Heart left ventricle (tissue), 13 donors: ENCODE data around the gene TSPAN12.
"Not testable (repeated sequence)": the region's sequence is repeated elsewhere in the genome, so short reads cannot be mapped to it uniquely, and the experiment has no call there.

Experiments used
- CTCF ChIP-seq, 12 donors: fragments of 200-600 bp; sonication (generic) in 4 of 12; IDR thresholded peaks; one replicate each; pipeline versions ENCODE4 v1.5.0 to v1.8.0; 2018 to 2022; ENCODE audit warnings: antibody characterized with exemption in 12 of 12, mild to moderate bottlenecking in 5 of 12
- POLR2A ChIP-seq, 2 donors: fragments of 450-650 bp; IDR thresholded peaks; one replicate each; pipeline ENCODE4 v1.6.1; 2017; ENCODE audit warnings: antibody characterized with exemption in 2 of 2, mild to moderate bottlenecking in 2 of 2, moderate library complexity in 2 of 2
- donor health status: ischemic (EF 13 %, LVEDD 7.1; RV severe dilation, severe dysfunction).
- donor health status: DM: no; HTN: yes; CAD: no.
- donor health status: DM: no; HTN: no; CAD: no.
- donor health status: ischemic (EF 25% LVEDD 6.9; RV normal size, moderate dysfunction).
- donor health status: ischemic (EF 25% LVEDD 5.7; RV mildly dilated, moderate dysfunction).
- donor health status: ischemic (EF 35%, LVEDD 5.7; RV mildly dilated, moderate dysfunction).
- donor health status: nonischemic (EF 11% LVEDD 7.7; RV severe dilation, severe dysfunction).
- donor health status: DM: yes; HTN: yes; CAD: no.
- donor health status: PGD.
- donor health status: ischemic (EF 29% LVEDD 5.4; RV normal size, mild dysfunction).
- donor health status: nonischemic (EF 23%, LVEDD 6.1; RV moderate dilation, normal function).

DNA sequence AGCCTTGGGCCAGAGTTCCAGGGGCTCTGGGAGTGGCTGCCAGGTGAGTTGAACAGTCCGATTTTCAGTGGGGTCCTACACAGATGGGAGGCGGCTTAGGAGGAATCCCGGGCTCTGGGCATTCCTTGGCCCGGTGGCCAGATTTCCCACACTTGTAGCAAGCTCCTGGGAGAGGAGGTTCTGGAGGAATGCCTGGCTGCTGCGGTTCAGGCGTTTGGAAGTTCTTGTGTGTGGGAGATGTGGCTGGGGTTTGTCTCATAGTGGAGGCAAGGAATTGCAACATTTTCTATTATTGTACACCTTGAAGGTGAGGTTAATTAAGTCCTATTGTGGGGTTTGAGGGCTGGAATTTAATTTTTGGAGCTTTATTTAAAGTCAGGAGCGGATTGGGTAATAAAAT lies 77.5 kb downstream of the TSPAN12 start:
- not testable (repeated sequence) for TF ChIP-seq CTCF, POLR2A (IDR thresholded peaks at IDR 0.05)
